NCI-H345 treated with DMSO at 0.1 percent for 48 hours (cell line): Measurements from ENCODE around the gene TMEM121.
A peak's percentile ranks its signal among the peaks of the same experiment; 100 is the strongest.

ENCODE experiments used
- DNase-seq: peaks from one replicate; lab custom pipeline; 2025; ENCODE audit not compliant: unreplicated experiment; lab: John Stamatoyannopoulos, UW

The TMEM121 gene

GRCh38 chr14:105527826-105528585, 1.6 kb downstream of the TMEM121 start:
- DNase-seq: peak; percentile 55

- DNase-seq: no peak
Measured at GRCh38 chr14:105528586-105529318, 2.4 kb downstream of the TMEM121 start.

- DNase-seq: no peak
Measured at GRCh38 chr14:105529319-105529568, 2.9 kb downstream of the TMEM121 start.

GRCh38 chr14:105529569-105530284, 3.3 kb downstream of the TMEM121 start:
- DNase-seq: no peak

- DNase-seq: no peak
Measured at GRCh38 chr14:105530285-105531087, 4.1 kb downstream of the TMEM121 start.

- no peak for DNase-seq
Measured at GRCh38 chr14:105531088-105531893, 4.9 kb downstream of the TMEM121 start.

- DNase-seq: no peak
Measured at GRCh38 chr14:105531894-105532623, 5.7 kb downstream of the TMEM121 start.

- DNase-seq: no peak
Measured at GRCh38 chr14:105532735-105533141, 6.4 kb downstream of the TMEM121 start.

GRCh38 chr14:105533391-105533790, 7.0 kb downstream of the TMEM121 start:
- DNase-seq: no peak

GRCh38 chr14:105533811-105534498, 7.6 kb downstream of the TMEM121 start:
- no peak for DNase-seq

GRCh38 chr14:105534586-105534985, 8.2 kb downstream of the TMEM121 start:
- DNase-seq: no peak

- no peak for DNase-seq
Measured at GRCh38 chr14:105536051-105536450, 9.7 kb downstream of the TMEM121 start.

- DNase-seq: no peak
Measured at GRCh38 chr14:105536691-105537579, 10.6 kb downstream of the TMEM121 start.

- no peak for DNase-seq
Measured at GRCh38 chr14:105537580-105538474, 11.4 kb downstream of the TMEM121 start.

GRCh38 chr14:105538481-105539049, 12.2 kb downstream of the TMEM121 start:
- DNase-seq: no peak

- no peak for DNase-seq
Measured at GRCh38 chr14:105540811-105541210, 14.4 kb downstream of the TMEM121 start.
